ENCODE data around the gene DSCAM. TPM values are rescaled to one million over a fixed set of nuclear protein-coding genes. Genes with fewer than 3 reads are reported as not detected.

Gene DSCAM
- total RNA-seq, 1 experiment from 2014 or later: 0.13 TPM

DNA sequence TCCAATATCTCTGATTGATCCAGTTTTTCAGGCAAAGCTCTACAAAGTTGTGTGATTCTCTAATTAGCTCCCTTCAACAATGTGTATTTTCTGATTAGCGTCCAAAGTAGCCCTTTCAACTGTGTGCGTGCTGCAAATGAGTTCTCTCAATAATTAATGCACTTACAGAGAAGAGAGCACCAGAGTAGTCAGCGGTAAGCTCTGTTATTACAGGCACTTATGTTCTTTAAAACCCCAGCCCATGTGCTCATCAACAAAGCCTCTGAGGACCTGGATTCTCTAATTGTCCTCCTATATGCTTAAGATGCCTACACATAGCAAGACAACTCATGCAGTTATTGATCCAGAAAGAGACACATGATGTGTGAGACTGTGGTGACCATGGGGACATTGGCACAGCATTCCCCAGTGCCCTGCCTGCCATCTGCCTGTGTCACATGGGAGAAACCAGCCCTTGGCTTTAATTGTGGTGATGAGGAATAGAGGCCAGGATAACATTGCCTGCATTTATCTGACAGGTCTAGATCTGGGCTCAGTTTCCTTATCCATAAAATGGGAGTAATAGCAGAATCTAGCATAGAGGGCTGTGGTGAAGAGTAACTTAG, 828.0 kb downstream of the DSCAM start:
- POLR2A ChIA-PET: no interaction called here
- 0 out of 2 replicates have a peak, but pooled peaks cover 3% of the 10 kb centered on the region for H3K36me3 Mint-ChIP-seq
- peaks cover 5% of the 10 kb centered on the region; the same call in 1 of the 2 replicates for H3K27me3 Mint-ChIP-seq (ENCODE audit: low read depth)
- H3K9me3 Mint-ChIP-seq: peaks cover 8% of the 10 kb centered on the region
- CTCF ChIA-PET: no interaction called here
- no peaks in the 10 kb centered on the region for H3K4me1 Mint-ChIP-seq
- no peak for ATAC-seq
- no peak for DNase-seq (ENCODE audit: low spot score)
- no peak overlapping the region for H3K27ac Mint-ChIP-seq
- H3K4me3 Mint-ChIP-seq: no peak overlapping the region
- TF ChIP-seq SMAD3 (CRISPR knock-in tag; IDR thresholded peaks at IDR 0.05; ENCODE audit: borderline replicate concordance): no peak
- TF ChIP-seq, protein P1, sequence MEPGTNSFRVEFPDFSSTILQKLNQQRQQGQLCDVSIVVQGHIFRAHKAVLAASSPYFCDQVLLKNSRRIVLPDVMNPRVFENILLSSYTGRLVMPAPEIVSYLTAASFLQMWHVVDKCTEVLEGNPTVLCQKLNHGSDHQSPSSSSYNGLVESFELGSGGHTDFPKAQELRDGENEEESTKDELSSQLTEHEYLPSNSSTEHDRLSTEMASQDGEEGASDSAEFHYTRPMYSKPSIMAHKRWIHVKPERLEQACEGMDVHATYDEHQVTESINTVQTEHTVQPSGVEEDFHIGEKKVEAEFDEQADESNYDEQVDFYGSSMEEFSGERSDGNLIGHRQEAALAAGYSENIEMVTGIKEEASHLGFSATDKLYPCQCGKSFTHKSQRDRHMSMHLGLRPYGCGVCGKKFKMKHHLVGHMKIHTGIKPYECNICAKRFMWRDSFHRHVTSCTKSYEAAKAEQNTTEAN (CRISPR knock-in tag; IDR thresholded peaks at IDR 0.05): no peak
- TF ChIP-seq, protein P2, sequence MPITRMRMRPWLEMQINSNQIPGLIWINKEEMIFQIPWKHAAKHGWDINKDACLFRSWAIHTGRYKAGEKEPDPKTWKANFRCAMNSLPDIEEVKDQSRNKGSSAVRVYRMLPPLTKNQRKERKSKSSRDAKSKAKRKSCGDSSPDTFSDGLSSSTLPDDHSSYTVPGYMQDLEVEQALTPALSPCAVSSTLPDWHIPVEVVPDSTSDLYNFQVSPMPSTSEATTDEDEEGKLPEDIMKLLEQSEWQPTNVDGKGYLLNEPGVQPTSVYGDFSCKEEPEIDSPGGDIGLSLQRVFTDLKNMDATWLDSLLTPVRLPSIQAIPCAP (CRISPR knock-in tag; IDR thresholded peaks at IDR 0.05): no peak
- TF ChIP-seq, protein P3, sequence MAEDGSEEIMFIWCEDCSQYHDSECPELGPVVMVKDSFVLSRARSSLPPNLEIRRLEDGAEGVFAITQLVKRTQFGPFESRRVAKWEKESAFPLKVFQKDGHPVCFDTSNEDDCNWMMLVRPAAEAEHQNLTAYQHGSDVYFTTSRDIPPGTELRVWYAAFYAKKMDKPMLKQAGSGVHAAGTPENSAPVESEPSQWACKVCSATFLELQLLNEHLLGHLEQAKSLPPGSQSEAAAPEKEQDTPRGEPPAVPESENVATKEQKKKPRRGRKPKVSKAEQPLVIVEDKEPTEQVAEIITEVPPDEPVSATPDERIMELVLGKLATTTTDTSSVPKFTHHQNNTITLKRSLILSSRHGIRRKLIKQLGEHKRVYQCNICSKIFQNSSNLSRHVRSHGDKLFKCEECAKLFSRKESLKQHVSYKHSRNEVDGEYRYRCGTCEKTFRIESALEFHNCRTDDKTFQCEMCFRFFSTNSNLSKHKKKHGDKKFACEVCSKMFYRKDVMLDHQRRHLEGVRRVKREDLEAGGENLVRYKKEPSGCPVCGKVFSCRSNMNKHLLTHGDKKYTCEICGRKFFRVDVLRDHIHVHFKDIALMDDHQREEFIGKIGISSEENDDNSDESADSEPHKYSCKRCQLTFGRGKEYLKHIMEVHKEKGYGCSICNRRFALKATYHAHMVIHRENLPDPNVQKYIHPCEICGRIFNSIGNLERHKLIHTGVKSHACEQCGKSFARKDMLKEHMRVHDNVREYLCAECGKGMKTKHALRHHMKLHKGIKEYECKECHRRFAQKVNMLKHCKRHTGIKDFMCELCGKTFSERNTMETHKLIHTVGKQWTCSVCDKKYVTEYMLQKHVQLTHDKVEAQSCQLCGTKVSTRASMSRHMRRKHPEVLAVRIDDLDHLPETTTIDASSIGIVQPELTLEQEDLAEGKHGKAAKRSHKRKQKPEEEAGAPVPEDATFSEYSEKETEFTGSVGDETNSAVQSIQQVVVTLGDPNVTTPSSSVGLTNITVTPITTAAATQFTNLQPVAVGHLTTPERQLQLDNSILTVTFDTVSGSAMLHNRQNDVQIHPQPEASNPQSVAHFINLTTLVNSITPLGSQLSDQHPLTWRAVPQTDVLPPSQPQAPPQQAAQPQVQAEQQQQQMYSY (CRISPR knock-in tag; IDR thresholded peaks at IDR 0.05): no peak
- no peak for TF ChIP-seq RORB (CRISPR knock-in tag; IDR thresholded peaks at IDR 0.05)
- no peak for TF ChIP-seq GTF2I (CRISPR knock-in tag; conservative IDR thresholded peaks at IDR 0.05)
- TF ChIP-seq CREM (CRISPR knock-in tag; IDR thresholded peaks at IDR 0.05): no peak
- no peak for TF ChIP-seq ZNF423 (CRISPR knock-in tag; IDR thresholded peaks at IDR 0.05)
- TF ChIP-seq NR1H2 (CRISPR knock-in tag; IDR thresholded peaks at IDR 0.05): no peak
- no peak for TF ChIP-seq FOXP1 (CRISPR knock-in tag; IDR thresholded peaks at IDR 0.05; ENCODE audit: borderline replicate concordance)

DNA sequence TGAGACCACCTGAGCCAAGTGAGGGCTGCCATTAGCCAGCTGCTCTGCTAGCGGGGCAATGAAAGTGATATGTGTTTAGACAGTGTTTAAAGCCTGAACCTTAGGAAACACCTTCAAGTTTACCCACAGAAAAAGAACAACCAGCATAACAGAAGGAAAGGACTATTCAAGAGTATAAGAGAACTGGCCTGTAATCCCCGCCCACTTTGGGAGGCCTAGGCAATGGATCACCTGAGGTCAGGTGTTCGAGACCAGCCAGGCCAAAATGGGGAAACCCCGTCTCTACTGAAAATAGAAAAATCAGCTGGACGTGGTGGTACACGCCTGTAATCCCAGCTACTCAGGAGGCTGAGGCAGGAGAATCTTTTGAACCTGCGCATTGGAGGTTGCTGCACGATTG, 830.3 kb downstream of the DSCAM start:
- Mint-ChIP-seq H3K27ac (no peak overlapping the region), H3K36me3 (0 out of 2 replicates have a peak, but pooled peaks cover 3% of the 10 kb centered on the region), H3K27me3 (ENCODE audit: low read depth) (peaks cover under 1% of the 10 kb centered on the region; the same call in 1 of the 2 replicates), H3K4me3 (no peak overlapping the region), H3K9me3 (peaks cover 8% of the 10 kb centered on the region), H3K4me1 (peaks cover 2% of the 10 kb centered on the region; the same call in 1 of the 2 replicates)
- POLR2A ChIA-PET: no interaction called here
- CTCF ChIA-PET: interaction anchor here (1.1 kb wide), 1 partner anchor 62 kb away, joined by 3 read pairs; no protein-coding TSS in a partner anchor
- DNase-seq (ENCODE audit: low spot score) (no peak), ATAC-seq (no peak)
- TF ChIP-seq, protein P4, sequence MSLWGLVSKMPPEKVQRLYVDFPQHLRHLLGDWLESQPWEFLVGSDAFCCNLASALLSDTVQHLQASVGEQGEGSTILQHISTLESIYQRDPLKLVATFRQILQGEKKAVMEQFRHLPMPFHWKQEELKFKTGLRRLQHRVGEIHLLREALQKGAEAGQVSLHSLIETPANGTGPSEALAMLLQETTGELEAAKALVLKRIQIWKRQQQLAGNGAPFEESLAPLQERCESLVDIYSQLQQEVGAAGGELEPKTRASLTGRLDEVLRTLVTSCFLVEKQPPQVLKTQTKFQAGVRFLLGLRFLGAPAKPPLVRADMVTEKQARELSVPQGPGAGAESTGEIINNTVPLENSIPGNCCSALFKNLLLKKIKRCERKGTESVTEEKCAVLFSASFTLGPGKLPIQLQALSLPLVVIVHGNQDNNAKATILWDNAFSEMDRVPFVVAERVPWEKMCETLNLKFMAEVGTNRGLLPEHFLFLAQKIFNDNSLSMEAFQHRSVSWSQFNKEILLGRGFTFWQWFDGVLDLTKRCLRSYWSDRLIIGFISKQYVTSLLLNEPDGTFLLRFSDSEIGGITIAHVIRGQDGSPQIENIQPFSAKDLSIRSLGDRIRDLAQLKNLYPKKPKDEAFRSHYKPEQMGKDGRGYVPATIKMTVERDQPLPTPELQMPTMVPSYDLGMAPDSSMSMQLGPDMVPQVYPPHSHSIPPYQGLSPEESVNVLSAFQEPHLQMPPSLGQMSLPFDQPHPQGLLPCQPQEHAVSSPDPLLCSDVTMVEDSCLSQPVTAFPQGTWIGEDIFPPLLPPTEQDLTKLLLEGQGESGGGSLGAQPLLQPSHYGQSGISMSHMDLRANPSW (CRISPR knock-in tag; conservative IDR thresholded peaks at IDR 0.05; ENCODE audit: low read depth): no peak
- TF ChIP-seq, protein P5, sequence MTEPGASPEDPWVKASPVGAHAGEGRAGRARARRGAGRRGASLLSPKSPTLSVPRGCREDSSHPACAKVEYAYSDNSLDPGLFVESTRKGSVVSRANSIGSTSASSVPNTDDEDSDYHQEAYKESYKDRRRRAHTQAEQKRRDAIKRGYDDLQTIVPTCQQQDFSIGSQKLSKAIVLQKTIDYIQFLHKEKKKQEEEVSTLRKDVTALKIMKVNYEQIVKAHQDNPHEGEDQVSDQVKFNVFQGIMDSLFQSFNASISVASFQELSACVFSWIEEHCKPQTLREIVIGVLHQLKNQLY (CRISPR knock-in tag; IDR thresholded peaks at IDR 0.05): no peak
- no peak for TF ChIP-seq NR2C2 (CRISPR knock-in tag; IDR thresholded peaks at IDR 0.05)
- TF ChIP-seq, protein P6, sequence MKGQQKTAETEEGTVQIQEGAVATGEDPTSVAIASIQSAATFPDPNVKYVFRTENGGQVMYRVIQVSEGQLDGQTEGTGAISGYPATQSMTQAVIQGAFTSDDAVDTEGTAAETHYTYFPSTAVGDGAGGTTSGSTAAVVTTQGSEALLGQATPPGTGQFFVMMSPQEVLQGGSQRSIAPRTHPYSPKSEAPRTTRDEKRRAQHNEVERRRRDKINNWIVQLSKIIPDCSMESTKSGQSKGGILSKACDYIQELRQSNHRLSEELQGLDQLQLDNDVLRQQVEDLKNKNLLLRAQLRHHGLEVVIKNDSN (CRISPR knock-in tag; IDR thresholded peaks at IDR 0.05): no peak
- TF ChIP-seq NFE2L1 (CRISPR knock-in tag; IDR thresholded peaks at IDR 0.05): no peak
- TF ChIP-seq, protein P7, sequence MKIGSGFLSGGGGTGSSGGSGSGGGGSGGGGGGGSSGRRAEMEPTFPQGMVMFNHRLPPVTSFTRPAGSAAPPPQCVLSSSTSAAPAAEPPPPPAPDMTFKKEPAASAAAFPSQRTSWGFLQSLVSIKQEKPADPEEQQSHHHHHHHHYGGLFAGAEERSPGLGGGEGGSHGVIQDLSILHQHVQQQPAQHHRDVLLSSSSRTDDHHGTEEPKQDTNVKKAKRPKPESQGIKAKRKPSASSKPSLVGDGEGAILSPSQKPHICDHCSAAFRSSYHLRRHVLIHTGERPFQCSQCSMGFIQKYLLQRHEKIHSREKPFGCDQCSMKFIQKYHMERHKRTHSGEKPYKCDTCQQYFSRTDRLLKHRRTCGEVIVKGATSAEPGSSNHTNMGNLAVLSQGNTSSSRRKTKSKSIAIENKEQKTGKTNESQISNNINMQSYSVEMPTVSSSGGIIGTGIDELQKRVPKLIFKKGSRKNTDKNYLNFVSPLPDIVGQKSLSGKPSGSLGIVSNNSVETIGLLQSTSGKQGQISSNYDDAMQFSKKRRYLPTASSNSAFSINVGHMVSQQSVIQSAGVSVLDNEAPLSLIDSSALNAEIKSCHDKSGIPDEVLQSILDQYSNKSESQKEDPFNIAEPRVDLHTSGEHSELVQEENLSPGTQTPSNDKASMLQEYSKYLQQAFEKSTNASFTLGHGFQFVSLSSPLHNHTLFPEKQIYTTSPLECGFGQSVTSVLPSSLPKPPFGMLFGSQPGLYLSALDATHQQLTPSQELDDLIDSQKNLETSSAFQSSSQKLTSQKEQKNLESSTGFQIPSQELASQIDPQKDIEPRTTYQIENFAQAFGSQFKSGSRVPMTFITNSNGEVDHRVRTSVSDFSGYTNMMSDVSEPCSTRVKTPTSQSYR (CRISPR knock-in tag; IDR thresholded peaks at IDR 0.05): no peak
- no peak for TF ChIP-seq SP1 (CRISPR knock-in tag; conservative IDR thresholded peaks at IDR 0.05)
- no peak for TF ChIP-seq ZNF396 (CRISPR knock-in tag; IDR thresholded peaks at IDR 0.05; ENCODE audit: borderline replicate concordance)
- TF ChIP-seq ZNF138 (CRISPR knock-in tag; conservative IDR thresholded peaks at IDR 0.05): no peak
- no peak for TF ChIP-seq CREB1 (CRISPR knock-in tag; IDR thresholded peaks at IDR 0.05)
